ENCODE results near the gene UGT1A10. TPM values are rescaled to one million over a fixed set of nuclear protein-coding genes. Genes with fewer than 3 reads are reported as not detected.
"Not testable (repeated sequence)": the region's sequence is repeated elsewhere in the genome, so short reads cannot be mapped to it uniquely, and the experiment has no call there.

The UGT1A10 gene
- total and polyA plus RNA-seq, 10 of the 15 experiments (the other 5 are each of a cell fraction or from before 2014, with no cell fraction given): not detected

DNA sequence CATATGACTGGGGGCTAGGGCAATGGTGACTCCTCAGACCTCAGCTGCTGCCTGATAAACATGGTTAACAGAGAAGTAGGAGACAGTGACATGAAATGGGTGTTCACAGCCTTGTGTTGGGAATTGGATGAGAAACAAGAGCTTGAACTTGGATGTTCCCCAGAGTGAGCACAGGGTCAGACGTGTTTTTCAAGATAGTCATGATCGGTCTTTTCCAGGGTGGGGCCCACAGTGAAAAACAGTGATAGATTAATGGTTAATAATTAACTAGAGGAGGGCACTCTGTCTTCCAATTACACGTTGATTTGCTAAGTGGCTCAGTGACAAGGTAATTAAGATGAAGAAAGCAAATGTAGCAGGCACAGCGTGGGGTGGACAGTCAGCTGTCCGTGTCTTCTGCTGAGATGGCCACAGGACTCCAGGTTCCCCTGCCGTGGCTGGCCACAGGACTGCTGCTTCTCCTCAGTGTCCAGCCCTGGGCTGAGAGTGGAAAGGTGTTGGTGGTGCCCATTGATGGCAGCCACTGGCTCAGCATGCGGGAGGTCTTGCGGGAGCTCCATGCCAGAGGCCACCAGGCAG, 92.6 kb downstream of the UGT1A10 start, which contains the start of gene UGT1A3:
Gene UGT1A3 (plus strand): TSS at position 320 of the 579 bp plus-strand sequence. CDS start 85 bp downstream, at position 405.
- ChIA-PET POLR2A (no interaction called here), SMC1A (ENCODE audit: uncharacterized antibody, unreplicated experiment) (no interaction called here), RAD21 (ENCODE audit: unreplicated experiment) (no interaction called here), CTCF (no interaction called here)
- ATAC-seq (no peak), FAIRE-seq (no peak), DNase-seq (ENCODE audit: low read depth, low spot score) (no peak)
- Histone ChIP-seq H3K9ac (ENCODE audit: control insufficient read depth, insufficient read depth, low read length) (no peak within 1 kb of the TSS), H3K4me3 (no peak within 1 kb of the TSS), H4K20me1 (ENCODE audit: control insufficient read depth, insufficient read depth) (no peaks in the 10 kb centered on the region), H3K4me2 (ENCODE audit: control insufficient read depth, insufficient read depth) (no peak within 1 kb of the TSS), H3K79me2 (ENCODE audit: control insufficient read depth, insufficient read depth, low read length) (no peaks in the 10 kb centered on the region), H3K9me3 (replicated peaks; ENCODE audit: control insufficient read depth, insufficient read depth, low read length) (no peaks in the 10 kb centered on the region), H3K4me1 (ENCODE audit: control insufficient read depth, insufficient read depth, low read length) (no peaks in the 10 kb centered on the region), H3K36me3 (ENCODE audit: control insufficient read depth in 2 of 2, insufficient read depth in 2 of 2, low read length in 1 of 2) (no peaks in the 10 kb centered on the region), H3K27me3 (replicated peaks in 1 of 2; ENCODE audit: control insufficient read depth in 2 of 2, insufficient read depth in 2 of 2, low read length in 1 of 2) (no peaks in the 10 kb centered on the region), H3K27ac (ENCODE audit: control insufficient read depth, insufficient read depth) (no peak within 1 kb of the TSS), H2AFZ (ENCODE audit: control insufficient read depth, low read depth, low read length) (no peak within 1 kb of the TSS)
- in situ Hi-C loops (cut with MboI): no loop called here
- intact Hi-C loops (cut with micrococcal nuclease; ENCODE audit: unreplicated experiment): no loop called here
- no TSS peak for BruUV-seq (replicated peaks)
- no peak for TF ChIP-seq MXI1 (IDR thresholded peaks at IDR 0.05; ENCODE audit: low read depth, low read length)
- no peak for TF ChIP-seq NBN (IDR thresholded peaks at IDR 0.05)
- TF ChIP-seq SIX5 (IDR thresholded peaks at IDR 0.05; ENCODE audit: low read depth, low read length, severe bottlenecking): no peak
- TF ChIP-seq, protein P1, sequence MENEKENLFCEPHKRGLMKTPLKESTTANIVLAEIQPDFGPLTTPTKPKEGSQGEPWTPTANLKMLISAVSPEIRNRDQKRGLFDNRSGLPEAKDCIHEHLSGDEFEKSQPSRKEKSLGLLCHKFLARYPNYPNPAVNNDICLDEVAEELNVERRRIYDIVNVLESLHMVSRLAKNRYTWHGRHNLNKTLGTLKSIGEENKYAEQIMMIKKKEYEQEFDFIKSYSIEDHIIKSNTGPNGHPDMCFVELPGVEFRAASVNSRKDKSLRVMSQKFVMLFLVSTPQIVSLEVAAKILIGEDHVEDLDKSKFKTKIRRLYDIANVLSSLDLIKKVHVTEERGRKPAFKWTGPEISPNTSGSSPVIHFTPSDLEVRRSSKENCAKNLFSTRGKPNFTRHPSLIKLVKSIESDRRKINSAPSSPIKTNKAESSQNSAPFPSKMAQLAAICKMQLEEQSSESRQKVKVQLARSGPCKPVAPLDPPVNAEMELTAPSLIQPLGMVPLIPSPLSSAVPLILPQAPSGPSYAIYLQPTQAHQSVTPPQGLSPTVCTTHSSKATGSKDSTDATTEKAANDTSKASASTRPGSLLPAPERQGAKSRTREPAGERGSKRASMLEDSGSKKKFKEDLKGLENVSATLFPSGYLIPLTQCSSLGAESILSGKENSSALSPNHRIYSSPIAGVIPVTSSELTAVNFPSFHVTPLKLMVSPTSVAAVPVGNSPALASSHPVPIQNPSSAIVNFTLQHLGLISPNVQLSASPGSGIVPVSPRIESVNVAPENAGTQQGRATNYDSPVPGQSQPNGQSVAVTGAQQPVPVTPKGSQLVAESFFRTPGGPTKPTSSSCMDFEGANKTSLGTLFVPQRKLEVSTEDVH (IDR thresholded peaks at IDR 0.05; ENCODE audit: low read depth, partially characterized antibody): no peak
- TF ChIP-seq BACH1 (IDR thresholded peaks at IDR 0.05; ENCODE audit: borderline replicate concordance): no peak
- TF ChIP-seq, protein P2, sequence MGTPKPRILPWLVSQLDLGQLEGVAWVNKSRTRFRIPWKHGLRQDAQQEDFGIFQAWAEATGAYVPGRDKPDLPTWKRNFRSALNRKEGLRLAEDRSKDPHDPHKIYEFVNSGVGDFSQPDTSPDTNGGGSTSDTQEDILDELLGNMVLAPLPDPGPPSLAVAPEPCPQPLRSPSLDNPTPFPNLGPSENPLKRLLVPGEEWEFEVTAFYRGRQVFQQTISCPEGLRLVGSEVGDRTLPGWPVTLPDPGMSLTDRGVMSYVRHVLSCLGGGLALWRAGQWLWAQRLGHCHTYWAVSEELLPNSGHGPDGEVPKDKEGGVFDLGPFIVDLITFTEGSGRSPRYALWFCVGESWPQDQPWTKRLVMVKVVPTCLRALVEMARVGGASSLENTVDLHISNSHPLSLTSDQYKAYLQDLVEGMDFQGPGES (IDR thresholded peaks at IDR 0.05): no peak
- TF ChIP-seq TCF12 (IDR thresholded peaks at IDR 0.05; ENCODE audit: low read depth, low read length): no peak
- WGBS (ENCODE audit: insufficient coverage, insufficient replicate concordance, low lambda C conversion rate, missing lambda C conversion rate): 26% methylated on average over 8 of the region's 8 CpGs

DNA sequence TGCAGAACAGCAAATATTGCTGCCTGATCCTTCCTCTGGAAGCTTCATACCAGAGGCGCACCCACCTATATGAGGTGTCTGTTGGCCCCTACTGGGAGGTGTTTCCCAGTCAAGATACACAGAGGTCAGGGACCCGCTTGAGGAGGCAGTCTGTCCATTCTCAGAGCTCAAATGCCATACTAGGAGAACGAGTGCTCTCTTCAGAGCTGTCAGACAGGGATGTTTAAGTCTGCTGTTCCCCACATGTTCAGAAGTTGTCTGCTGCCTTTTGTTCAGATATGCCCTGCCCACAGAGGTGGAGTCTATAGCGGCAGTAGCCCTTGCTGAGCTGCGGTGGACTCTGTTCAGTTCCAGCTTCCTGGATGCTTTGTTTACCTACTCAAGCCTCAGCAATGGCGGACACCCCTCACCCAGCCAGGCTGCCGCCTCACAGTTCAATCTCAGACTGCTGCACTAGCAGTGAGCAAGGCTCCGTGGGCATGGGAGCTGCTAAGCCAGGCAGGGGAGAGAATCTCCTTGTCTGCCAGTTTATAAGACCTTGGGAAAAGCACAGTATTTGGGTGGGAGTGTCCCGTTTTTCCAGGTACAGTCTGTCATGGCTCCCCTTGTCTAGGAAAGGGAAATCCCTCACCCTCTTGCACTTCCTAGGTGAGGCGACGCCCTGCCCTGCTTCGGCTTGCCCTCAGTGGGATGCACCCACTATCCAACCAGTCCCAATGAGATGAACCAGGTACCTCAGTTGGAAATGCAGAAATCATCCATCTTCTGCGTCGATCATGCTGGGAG, 100.8 kb downstream of the UGT1A10 start:
- CTCF ChIA-PET; BruUV-seq (replicated peaks); FAIRE-seq: not testable (repeated sequence)

More for the DNA sequence above, 100.8 kb downstream of the UGT1A10 start:
- 42% methylated on average over 14 of the region's 14 CpGs for WGBS (ENCODE audit: insufficient coverage, insufficient replicate concordance, low lambda C conversion rate, missing lambda C conversion rate)
- H2AFZ ChIP-seq (ENCODE audit: control insufficient read depth, low read depth, low read length); H3K9ac ChIP-seq (ENCODE audit: control insufficient read depth, insufficient read depth, low read length); H3K27ac ChIP-seq (ENCODE audit: control insufficient read depth, insufficient read depth); POLR2A ChIA-PET; H3K4me1 ChIP-seq (ENCODE audit: control insufficient read depth, insufficient read depth, low read length); H4K20me1 ChIP-seq (ENCODE audit: control insufficient read depth, insufficient read depth); H3K79me2 ChIP-seq (ENCODE audit: control insufficient read depth, insufficient read depth, low read length); H3K36me3 ChIP-seq (ENCODE audit: control insufficient read depth in 2 of 2, insufficient read depth in 2 of 2, low read length in 1 of 2); in situ Hi-C loops (cut with MboI); intact Hi-C loops (cut with micrococcal nuclease; ENCODE audit: unreplicated experiment); RAD21 ChIA-PET (ENCODE audit: unreplicated experiment); DNase-seq (ENCODE audit: low read depth, low spot score); H3K4me2 ChIP-seq (ENCODE audit: control insufficient read depth, insufficient read depth); H3K9me3 ChIP-seq (replicated peaks; ENCODE audit: control insufficient read depth, insufficient read depth, low read length); H3K4me3 ChIP-seq; ATAC-seq; H3K27me3 ChIP-seq (replicated peaks in 1 of 2; ENCODE audit: control insufficient read depth in 2 of 2, insufficient read depth in 2 of 2, low read length in 1 of 2): not testable (repeated sequence)
- SMC1A ChIA-PET (ENCODE audit: uncharacterized antibody, unreplicated experiment): interaction anchor here (0.7 kb wide), 1 partner anchor 31 kb away, joined by 3 read pairs; no protein-coding TSS in a partner anchor

Measured in GM12878 (cell line).